ENCODE results near the gene SESN3.
"Not testable (repeated sequence)": the region's sequence is repeated elsewhere in the genome, so short reads cannot be mapped to it uniquely, and the experiment has no call there.

- TF ChIP-seq HDGF, BHLHE40 (IDR thresholded peaks at IDR 0.05; ENCODE audit: borderline replicate concordance): not testable (repeated sequence)
Observed at GRCh38 chr11:95273618-95274017, 42.6 kb upstream of the SESN3 start.

Data from HEK293T (cell line).